Measurements from ENCODE around the gene HS1BP3. TPM values are rescaled to one million over a fixed set of nuclear protein-coding genes. Genes with fewer than 3 reads are reported as not detected.
A peak's percentile ranks its signal among the peaks of the same experiment; 100 is the strongest.

The HS1BP3 gene
- total RNA-seq, 1 experiment from 2014 or later, result 16.2 TPM

- H3K79me2 ChIP-seq (ENCODE audit: low read depth), result no peaks in the 10 kb centered on the region
- H4K20me1 ChIP-seq (ENCODE audit: insufficient read depth), result no peaks in the 10 kb centered on the region
- H2AFZ ChIP-seq, result no peak overlapping the region
- H3K9me3 ChIP-seq (ENCODE audit: insufficient read depth, low read depth), result no peaks in the 10 kb centered on the region
- no peak for DNase-seq
- no peak overlapping the region for H3K4me2 ChIP-seq
- BruUV-seq (replicated peaks), result no TSS peak
- H3F3A ChIP-seq (ENCODE audit: insufficient read depth, low read depth), result peaks cover 29% of the 10 kb centered on the region
- no peaks in the 10 kb centered on the region for H3K27me3 ChIP-seq (ENCODE audit: insufficient read depth, low read depth)
- H3K36me3 ChIP-seq (ENCODE audit: low read depth), result no peaks in the 10 kb centered on the region
- peaks cover 37% of the 10 kb centered on the region for H3K4me1 ChIP-seq (replicated peaks; ENCODE audit: insufficient read depth)
- H3K9me2 ChIP-seq (ENCODE audit: insufficient read depth), result no peaks in the 10 kb centered on the region
- H3K4me3 ChIP-seq, result no peak overlapping the region
- intact Hi-C loops (cut with micrococcal nuclease; ENCODE audit: unreplicated experiment), result no loop called here
- ChIA-PET POLR2A (ENCODE audit: unreplicated experiment) (no interaction called here), CTCF (no interaction called here)
- H3K27ac ChIP-seq, result no peak overlapping the region
- TF ChIP-seq, protein P1, sequence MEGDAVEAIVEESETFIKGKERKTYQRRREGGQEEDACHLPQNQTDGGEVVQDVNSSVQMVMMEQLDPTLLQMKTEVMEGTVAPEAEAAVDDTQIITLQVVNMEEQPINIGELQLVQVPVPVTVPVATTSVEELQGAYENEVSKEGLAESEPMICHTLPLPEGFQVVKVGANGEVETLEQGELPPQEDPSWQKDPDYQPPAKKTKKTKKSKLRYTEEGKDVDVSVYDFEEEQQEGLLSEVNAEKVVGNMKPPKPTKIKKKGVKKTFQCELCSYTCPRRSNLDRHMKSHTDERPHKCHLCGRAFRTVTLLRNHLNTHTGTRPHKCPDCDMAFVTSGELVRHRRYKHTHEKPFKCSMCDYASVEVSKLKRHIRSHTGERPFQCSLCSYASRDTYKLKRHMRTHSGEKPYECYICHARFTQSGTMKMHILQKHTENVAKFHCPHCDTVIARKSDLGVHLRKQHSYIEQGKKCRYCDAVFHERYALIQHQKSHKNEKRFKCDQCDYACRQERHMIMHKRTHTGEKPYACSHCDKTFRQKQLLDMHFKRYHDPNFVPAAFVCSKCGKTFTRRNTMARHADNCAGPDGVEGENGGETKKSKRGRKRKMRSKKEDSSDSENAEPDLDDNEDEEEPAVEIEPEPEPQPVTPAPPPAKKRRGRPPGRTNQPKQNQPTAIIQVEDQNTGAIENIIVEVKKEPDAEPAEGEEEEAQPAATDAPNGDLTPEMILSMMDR (conservative IDR thresholded peaks at IDR 0.05), result no peak
- no peak for TF ChIP-seq EZH2 (IDR thresholded peaks at IDR 0.05; ENCODE audit: low read depth)
These were observed 13.8 kb downstream of the HS1BP3 start for GRCh38 chr2:20637147-20637546.

- no peaks in the 10 kb centered on the region for H3K9me3 ChIP-seq (ENCODE audit: insufficient read depth, low read depth)
- peak; percentile 48 to 86 for DNase-seq
- POLR2A ChIA-PET (ENCODE audit: unreplicated experiment), result interaction anchor here (1.0 kb wide), 1 partner anchor 58 kb away, joined by 9 read pairs; no protein-coding TSS in a partner anchor
- no peaks in the 10 kb centered on the region for H3K79me2 ChIP-seq (ENCODE audit: low read depth)
- no peaks in the 10 kb centered on the region for H3K9me2 ChIP-seq (ENCODE audit: insufficient read depth)
- H3K4me1 ChIP-seq (replicated peaks; ENCODE audit: insufficient read depth), result peaks cover 37% of the 10 kb centered on the region
- no peak overlapping the region for H2AFZ ChIP-seq
- BruUV-seq (replicated peaks), result no TSS peak
- H3K36me3 ChIP-seq (ENCODE audit: low read depth), result no peaks in the 10 kb centered on the region
- H3K4me3 ChIP-seq, result no peak overlapping the region
- peaks cover 29% of the 10 kb centered on the region for H3F3A ChIP-seq (ENCODE audit: insufficient read depth, low read depth)
- no peak overlapping the region for H3K27ac ChIP-seq
- H3K4me2 ChIP-seq, result peak overlapping the region; percentile 32
- no peaks in the 10 kb centered on the region for H3K27me3 ChIP-seq (ENCODE audit: insufficient read depth, low read depth)
- CTCF ChIA-PET, result interaction anchor here (0.5 to 3.1 kb wide), 10 partner anchors 40 to 240 kb away, joined by 3 to 12 read pairs (median 6); partner anchors contain the start of gene RHOB
- TF ChIP-seq EZH2 (IDR thresholded peaks at IDR 0.05; ENCODE audit: low read depth), result no peak
- TF ChIP-seq, protein P1 (conservative IDR thresholded peaks at IDR 0.05), result peak; percentile 96
- H4K20me1 ChIP-seq (ENCODE audit: insufficient read depth), result no peaks in the 10 kb centered on the region
- intact Hi-C loops (cut with micrococcal nuclease; ENCODE audit: unreplicated experiment), result loop anchor here (1.0 kb wide), 3 partner anchors 193 to 240 kb away; no protein-coding TSS in a partner anchor
These were observed 15.0 kb downstream of the HS1BP3 start for GRCh38 chr2:20635675-20636584.

DNA sequence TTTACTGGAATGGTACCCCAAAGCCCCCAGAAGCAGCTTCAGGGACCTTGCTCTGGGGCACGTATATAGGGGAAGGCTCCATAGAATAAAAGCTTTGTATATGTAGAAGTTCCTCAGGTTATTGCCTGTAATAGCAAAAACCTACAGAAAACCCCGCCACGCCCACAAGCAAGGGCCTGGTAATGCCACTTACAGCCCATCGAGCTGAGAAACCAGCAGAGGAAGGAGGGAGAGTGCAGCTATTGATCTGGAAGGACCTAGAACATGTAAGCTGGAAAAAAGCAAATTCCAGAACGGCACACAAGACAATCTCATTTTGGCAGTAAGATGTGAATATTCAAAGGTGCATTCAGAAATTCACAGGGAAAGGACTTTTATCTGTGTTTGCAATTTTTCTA lies 15.8 kb downstream of the HS1BP3 start:
- CTCF ChIA-PET, result interaction anchor here (0.7 to 3.1 kb wide), 6 partner anchors 16 to 223 kb away, joined by 3 to 12 read pairs (median 6); partner anchors contain the start of genes HS1BP3 and RHOB
- BruUV-seq (replicated peaks), result no TSS peak

More for the DNA sequence above, 15.8 kb downstream of the HS1BP3 start:
- POLR2A ChIA-PET (ENCODE audit: unreplicated experiment), result interaction anchor here (0.7 to 2.4 kb wide), 3 partner anchors 57 to 188 kb away, joined by 8 to 52 read pairs (median 9); partner anchors contain the start of gene RHOB
- Histone ChIP-seq H3K27ac (no peak overlapping the region), H3K4me2 (peak overlapping the region; percentile 70), H3F3A (ENCODE audit: insufficient read depth, low read depth) (peaks cover 29% of the 10 kb centered on the region), H3K4me3 (no peak overlapping the region), H3K27me3 (ENCODE audit: insufficient read depth, low read depth) (no peaks in the 10 kb centered on the region), H3K79me2 (ENCODE audit: low read depth) (no peaks in the 10 kb centered on the region), H3K9me3 (ENCODE audit: insufficient read depth, low read depth) (no peaks in the 10 kb centered on the region), H2AFZ (no peak overlapping the region), H3K36me3 (ENCODE audit: low read depth) (no peaks in the 10 kb centered on the region), H3K9me2 (ENCODE audit: insufficient read depth) (no peaks in the 10 kb centered on the region), H4K20me1 (ENCODE audit: insufficient read depth) (no peaks in the 10 kb centered on the region), H3K4me1 (replicated peaks; ENCODE audit: insufficient read depth) (peaks cover 37% of the 10 kb centered on the region)
- DNase-seq, result no peak
- intact Hi-C loops (cut with micrococcal nuclease; ENCODE audit: unreplicated experiment), result loop anchor here (1.0 kb wide), 1 partner anchor 192 kb away; no protein-coding TSS in a partner anchor
- TF ChIP-seq, protein P1 (conservative IDR thresholded peaks at IDR 0.05), result no peak
- TF ChIP-seq EZH2 (IDR thresholded peaks at IDR 0.05; ENCODE audit: low read depth), result no peak

Data from PC-9 (cell line).